ENCODE measurements around the gene OR13H1.
"Not testable (repeated sequence)": the region's sequence is repeated elsewhere in the genome, so short reads cannot be mapped to it uniquely, and the experiment has no call there.

Gene OR13H1

GRCh38 chrX:131544218-131544617, 344 bp downstream of the OR13H1 start:
- no peak overlapping the region for H3K4me3 ChIP-seq (replicated peaks; ENCODE audit: insufficient read depth, low read length)
- no peak for DNase-seq (ENCODE audit: low read depth in 1 of 2, low spot score in 1 of 2)
- no peaks in the 10 kb centered on the region for H3K27me3 ChIP-seq (ENCODE audit: insufficient read depth, poor library complexity, severe bottlenecking)
- TF ChIP-seq, protein P1, sequence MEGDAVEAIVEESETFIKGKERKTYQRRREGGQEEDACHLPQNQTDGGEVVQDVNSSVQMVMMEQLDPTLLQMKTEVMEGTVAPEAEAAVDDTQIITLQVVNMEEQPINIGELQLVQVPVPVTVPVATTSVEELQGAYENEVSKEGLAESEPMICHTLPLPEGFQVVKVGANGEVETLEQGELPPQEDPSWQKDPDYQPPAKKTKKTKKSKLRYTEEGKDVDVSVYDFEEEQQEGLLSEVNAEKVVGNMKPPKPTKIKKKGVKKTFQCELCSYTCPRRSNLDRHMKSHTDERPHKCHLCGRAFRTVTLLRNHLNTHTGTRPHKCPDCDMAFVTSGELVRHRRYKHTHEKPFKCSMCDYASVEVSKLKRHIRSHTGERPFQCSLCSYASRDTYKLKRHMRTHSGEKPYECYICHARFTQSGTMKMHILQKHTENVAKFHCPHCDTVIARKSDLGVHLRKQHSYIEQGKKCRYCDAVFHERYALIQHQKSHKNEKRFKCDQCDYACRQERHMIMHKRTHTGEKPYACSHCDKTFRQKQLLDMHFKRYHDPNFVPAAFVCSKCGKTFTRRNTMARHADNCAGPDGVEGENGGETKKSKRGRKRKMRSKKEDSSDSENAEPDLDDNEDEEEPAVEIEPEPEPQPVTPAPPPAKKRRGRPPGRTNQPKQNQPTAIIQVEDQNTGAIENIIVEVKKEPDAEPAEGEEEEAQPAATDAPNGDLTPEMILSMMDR (IDR thresholded peaks at IDR 0.05; ENCODE audit: insufficient read depth, low read length): no peak
- TF ChIP-seq, protein P2, sequence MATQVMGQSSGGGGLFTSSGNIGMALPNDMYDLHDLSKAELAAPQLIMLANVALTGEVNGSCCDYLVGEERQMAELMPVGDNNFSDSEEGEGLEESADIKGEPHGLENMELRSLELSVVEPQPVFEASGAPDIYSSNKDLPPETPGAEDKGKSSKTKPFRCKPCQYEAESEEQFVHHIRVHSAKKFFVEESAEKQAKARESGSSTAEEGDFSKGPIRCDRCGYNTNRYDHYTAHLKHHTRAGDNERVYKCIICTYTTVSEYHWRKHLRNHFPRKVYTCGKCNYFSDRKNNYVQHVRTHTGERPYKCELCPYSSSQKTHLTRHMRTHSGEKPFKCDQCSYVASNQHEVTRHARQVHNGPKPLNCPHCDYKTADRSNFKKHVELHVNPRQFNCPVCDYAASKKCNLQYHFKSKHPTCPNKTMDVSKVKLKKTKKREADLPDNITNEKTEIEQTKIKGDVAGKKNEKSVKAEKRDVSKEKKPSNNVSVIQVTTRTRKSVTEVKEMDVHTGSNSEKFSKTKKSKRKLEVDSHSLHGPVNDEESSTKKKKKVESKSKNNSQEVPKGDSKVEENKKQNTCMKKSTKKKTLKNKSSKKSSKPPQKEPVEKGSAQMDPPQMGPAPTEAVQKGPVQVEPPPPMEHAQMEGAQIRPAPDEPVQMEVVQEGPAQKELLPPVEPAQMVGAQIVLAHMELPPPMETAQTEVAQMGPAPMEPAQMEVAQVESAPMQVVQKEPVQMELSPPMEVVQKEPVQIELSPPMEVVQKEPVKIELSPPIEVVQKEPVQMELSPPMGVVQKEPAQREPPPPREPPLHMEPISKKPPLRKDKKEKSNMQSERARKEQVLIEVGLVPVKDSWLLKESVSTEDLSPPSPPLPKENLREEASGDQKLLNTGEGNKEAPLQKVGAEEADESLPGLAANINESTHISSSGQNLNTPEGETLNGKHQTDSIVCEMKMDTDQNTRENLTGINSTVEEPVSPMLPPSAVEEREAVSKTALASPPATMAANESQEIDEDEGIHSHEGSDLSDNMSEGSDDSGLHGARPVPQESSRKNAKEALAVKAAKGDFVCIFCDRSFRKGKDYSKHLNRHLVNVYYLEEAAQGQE (IDR thresholded peaks at IDR 0.05; ENCODE audit: insufficient replicate concordance, low read depth): no peak
- TF ChIP-seq SPI1 (IDR thresholded peaks at IDR 0.05; ENCODE audit: borderline replicate concordance, low read depth): no peak
- TF ChIP-seq GABPA (IDR thresholded peaks at IDR 0.05; ENCODE audit: low read depth): no peak
- TF ChIP-seq POLR2AphosphoS5 (IDR thresholded peaks at IDR 0.05; ENCODE audit: low read depth): no peak
- H3K27ac ChIP-seq (replicated peaks): no peak overlapping the region

GRCh38 chrX:131549011-131549410, 5.1 kb downstream of the OR13H1 start:
- H3K27ac ChIP-seq (replicated peaks): no peak overlapping the region
- H3K4me3 ChIP-seq (replicated peaks; ENCODE audit: insufficient read depth, low read length): no peak overlapping the region
- no peaks in the 10 kb centered on the region for H3K27me3 ChIP-seq (ENCODE audit: insufficient read depth, poor library complexity, severe bottlenecking)
- no peak for DNase-seq (ENCODE audit: low read depth in 1 of 2, low spot score in 1 of 2)
- TF ChIP-seq GABPA (IDR thresholded peaks at IDR 0.05; ENCODE audit: low read depth): no peak
- TF ChIP-seq, protein P2 (IDR thresholded peaks at IDR 0.05; ENCODE audit: insufficient replicate concordance, low read depth): no peak
- no peak for TF ChIP-seq SPI1 (IDR thresholded peaks at IDR 0.05; ENCODE audit: borderline replicate concordance, low read depth)
- no peak for TF ChIP-seq POLR2AphosphoS5 (IDR thresholded peaks at IDR 0.05; ENCODE audit: low read depth)
- TF ChIP-seq, protein P1 (IDR thresholded peaks at IDR 0.05; ENCODE audit: insufficient read depth, low read length): no peak

DNA sequence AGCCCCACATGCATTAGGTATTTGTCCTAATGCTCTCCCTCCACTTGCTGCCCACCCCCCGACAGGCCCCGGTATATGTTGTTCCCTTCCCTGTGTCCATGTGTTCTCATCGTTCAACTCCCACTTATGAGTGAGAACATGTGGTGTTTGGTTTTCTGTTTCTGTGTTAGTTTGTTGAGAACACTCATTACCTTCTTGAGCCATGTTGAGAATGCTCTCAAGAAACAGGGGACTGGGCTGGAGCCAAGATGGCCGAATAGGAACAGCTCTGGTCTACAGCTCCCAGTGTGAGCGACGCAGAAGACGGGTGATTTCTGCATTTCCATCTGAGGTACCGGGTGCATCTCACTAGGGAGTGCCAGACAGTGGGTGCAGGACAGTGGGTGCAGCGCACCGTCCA, 8.6 kb downstream of the OR13H1 start:
- not testable (repeated sequence) for H3K27ac ChIP-seq (replicated peaks); DNase-seq (ENCODE audit: low read depth in 1 of 2, low spot score in 1 of 2); H3K27me3 ChIP-seq (ENCODE audit: insufficient read depth, poor library complexity, severe bottlenecking); H3K4me3 ChIP-seq (replicated peaks; ENCODE audit: insufficient read depth, low read length)

DNA sequence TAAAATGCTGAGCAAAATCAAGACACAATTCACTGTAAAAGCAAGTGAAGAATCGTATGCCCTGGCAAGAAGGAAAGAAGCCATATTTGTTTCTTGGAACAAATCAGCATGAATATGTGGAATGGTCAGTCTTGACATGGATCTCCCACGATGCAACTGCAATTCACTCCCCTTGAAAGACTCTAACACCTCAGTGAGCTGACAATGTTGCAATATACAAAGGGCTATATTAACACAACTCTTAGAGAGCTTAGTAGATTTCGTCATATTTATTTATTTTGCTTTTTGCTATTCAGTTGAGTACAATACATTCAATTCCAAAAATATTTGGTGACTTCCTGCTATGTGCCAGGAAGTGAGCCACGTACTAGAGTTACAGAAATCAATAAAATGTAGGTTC, 14.7 kb downstream of the OR13H1 start:
- no peak overlapping the region for H3K27ac ChIP-seq (replicated peaks)

More for the DNA sequence above, 14.7 kb downstream of the OR13H1 start:
- DNase-seq (ENCODE audit: low read depth in 1 of 2, low spot score in 1 of 2): no peak
- Histone ChIP-seq H3K27me3 (ENCODE audit: insufficient read depth, poor library complexity, severe bottlenecking) (no peaks in the 10 kb centered on the region), H3K4me3 (replicated peaks; ENCODE audit: insufficient read depth, low read length) (no peak overlapping the region)
- TF ChIP-seq, protein P1 (IDR thresholded peaks at IDR 0.05; ENCODE audit: insufficient read depth, low read length): no peak
- TF ChIP-seq, protein P2 (IDR thresholded peaks at IDR 0.05; ENCODE audit: insufficient replicate concordance, low read depth): no peak
- TF ChIP-seq SPI1 (IDR thresholded peaks at IDR 0.05; ENCODE audit: borderline replicate concordance, low read depth): no peak
- no peak for TF ChIP-seq GABPA (IDR thresholded peaks at IDR 0.05; ENCODE audit: low read depth)
- no peak for TF ChIP-seq POLR2AphosphoS5 (IDR thresholded peaks at IDR 0.05; ENCODE audit: low read depth)
